ENCODE measurements around the gene CD180.

The CD180 gene

DNA sequence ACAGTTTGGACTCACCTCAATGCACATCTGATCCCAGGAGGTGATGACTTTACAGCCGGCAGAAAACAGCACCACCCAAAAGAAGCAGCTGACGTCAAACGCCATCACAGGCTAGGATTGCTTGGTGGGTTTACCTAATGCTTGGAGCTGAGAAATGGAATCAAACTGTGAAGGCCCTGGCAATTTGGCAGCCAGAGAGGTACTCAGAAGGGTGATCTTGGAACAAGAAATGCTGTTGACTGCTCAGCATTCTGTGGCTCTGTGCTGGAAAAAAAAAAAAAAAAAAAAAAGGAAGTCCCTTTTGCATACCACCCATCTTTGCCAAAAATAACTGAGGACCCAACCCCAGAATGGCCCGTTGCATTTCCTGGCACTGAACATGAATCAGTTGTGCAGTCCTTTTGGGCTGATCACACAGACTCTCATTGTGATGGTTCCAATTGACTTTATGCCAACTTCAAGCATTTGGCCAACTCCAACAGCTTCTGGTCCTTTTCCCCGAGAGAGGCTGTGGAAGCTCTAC, at the start of gene CD180:
CD180 (minus strand) TSS at position 263 of the 523 bp plus-strand sequence; CDS start at position 105, 158 bp downstream.
- DNase-seq (ENCODE audit: low read depth): no peak

DNA sequence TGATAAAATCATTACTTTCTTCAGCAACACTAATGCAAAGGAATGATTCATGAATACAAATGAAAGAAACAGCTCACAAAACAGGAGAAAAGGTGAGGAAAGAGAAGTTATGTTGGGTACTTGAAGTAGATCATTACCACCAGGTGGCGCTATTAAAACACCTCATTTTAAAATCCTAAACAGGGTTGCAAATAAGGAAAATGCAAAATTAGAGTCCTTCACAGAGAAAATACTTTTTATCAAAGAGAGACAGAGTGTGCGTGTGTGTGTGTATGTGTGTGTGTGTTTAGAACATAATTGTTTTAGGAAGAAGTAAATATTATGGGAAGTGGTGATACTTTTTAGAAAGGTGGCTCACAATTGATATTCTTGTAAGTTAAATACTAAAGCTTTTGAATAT, 49.5 kb upstream of the CD180 start:
- DNase-seq (ENCODE audit: low read depth): no peak

DNA sequence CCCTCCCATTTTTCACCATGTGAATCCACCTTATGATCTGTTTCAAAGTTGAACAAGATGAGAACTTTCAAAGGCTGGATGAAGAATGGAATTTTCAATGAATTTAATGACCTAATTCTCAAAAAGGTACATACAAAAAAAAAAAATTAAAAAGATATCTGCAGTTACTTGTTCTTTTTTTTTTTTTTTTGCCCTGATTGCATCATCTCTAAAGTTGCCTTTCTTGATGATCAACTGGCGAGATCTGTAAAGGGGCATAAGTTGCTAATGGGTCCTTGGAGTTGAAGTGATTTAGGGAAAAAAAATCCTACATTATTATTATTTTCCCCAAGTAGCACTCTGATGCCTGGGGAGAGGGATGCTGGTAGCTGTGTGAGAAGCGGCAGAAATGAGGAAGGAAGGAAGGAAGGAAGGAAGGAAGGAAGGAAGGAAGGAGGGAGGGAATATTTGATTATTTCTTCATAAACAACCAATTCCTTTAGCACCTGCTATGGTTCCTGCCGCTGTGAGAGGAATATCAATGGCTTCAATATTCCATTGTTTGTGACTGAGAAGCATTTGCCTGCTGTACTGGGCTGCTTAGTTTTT, 48.8 kb upstream of the CD180 start:
- DNase-seq (ENCODE audit: low read depth): no peak

DNA sequence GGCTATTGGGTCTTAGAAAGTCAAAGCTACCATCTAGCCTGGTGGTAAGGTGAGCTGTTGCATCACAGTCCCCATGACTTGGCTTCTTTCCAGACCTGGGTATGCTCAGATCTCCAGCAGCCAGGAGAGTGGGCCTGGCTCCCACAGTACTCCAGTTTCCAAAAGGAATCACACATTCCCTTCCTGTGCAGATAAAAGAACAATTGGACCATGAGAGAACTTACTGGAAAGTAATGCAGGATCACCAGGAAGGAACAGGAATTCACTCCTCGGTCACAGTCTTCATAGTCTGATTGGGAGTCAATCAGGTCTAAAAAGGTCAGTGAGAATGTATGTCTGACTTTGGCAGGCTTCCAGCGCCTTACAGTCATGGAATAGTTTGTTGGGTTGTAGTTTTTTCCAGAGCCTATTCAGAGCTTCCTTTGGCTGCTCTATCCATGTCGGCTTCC, 47.8 kb upstream of the CD180 start:
- DNase-seq (ENCODE audit: low read depth): no peak

DNA sequence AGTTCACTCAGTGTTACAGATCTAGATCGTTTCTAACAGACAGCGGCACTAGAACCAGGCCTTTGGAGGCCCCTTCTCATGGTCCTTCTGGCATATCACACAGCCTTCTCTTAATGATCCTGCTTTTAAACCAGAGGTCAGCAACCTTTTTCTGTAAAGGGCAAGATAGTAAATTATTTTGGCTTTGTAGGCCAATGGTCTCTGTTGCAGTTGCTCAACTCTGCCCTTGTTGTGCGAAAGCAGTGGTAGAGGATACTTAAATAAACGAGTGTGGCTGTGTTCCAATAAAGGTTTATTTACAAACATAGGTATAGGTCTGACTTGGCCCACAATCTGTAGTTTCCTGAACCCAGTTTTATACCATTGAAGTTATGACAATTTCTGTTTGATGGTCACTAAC, 47.3 kb upstream of the CD180 start:
- DNase-seq (ENCODE audit: low read depth): no peak

DNA sequence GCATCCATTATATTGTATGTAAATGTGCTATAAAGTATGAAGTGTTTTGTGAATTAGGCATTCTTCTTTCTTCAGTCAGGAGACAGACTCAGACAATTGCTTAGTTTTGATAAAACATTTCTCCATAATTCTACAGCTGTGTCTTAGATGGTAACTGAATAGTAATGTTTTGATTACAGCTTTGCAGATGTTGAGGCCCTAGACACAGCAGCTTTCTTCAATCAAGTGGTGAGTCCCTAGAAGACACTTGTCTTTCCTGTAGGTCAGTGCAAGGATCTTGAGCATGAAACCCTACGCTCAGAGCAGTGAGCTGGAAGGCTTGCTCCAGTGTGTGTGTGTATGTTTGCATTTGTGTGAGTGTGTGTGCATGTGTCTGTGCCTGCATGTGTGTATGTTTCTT, 46.8 kb upstream of the CD180 start:
- no peak for DNase-seq (ENCODE audit: low read depth)

DNA sequence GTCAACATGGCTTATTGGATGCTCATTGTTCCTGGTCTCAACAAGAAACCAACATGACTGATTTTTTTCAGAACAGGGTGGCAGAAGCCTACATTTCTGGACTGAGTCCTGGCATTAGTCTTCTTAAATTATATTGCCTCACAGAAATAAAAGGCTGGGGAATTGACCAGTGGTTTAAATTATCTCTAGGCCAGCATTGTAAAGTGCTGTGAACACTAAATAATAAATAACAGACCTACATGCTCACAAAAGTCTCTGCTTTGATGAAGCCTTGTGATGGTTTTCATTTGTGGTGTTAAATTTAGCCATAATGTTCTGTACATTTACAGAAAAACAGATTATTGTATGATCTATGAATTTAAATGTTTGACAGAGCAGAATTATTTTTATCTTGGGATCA, 44.7 kb upstream of the CD180 start:
- no peak for DNase-seq (ENCODE audit: low read depth)

DNA sequence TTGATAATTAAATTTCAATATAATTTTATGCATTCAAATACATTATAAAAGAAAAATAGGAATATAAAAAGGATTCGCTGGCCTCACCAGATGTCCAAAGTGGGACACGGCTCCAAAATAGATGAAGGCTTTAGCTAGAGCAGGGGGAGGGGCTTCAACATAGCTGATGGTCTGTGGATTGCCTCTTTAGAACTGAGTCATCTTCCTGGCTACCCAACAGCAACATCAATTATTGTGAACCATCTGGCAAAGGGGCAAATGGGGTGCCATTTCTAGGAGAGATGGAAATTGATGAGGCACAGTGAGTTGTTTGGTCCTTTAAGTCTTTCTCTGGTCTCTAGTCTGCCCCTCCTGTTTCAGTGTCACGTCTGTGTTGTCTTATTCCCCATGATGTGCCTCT, 44.2 kb upstream of the CD180 start:
- DNase-seq (ENCODE audit: low read depth): no peak

DNA sequence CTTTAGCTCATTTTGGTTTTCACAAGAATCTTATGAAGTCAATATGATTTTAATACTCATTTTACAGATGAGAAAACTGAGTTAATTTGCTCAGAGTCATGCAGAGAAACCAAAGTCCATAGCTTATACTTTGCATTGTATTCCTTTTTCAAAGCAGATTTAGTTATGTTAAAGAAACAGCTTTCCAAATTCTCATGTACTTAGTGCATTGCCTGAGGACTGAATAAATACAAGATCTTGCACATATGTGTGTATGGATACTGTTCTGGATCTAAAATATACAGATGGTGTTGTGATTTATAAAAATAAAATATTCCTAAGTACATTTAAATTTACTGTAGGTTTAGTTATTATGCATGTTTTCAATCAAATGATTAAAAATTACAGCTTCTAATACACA, 43.5 kb upstream of the CD180 start:
- DNase-seq (ENCODE audit: low read depth): no peak

DNA sequence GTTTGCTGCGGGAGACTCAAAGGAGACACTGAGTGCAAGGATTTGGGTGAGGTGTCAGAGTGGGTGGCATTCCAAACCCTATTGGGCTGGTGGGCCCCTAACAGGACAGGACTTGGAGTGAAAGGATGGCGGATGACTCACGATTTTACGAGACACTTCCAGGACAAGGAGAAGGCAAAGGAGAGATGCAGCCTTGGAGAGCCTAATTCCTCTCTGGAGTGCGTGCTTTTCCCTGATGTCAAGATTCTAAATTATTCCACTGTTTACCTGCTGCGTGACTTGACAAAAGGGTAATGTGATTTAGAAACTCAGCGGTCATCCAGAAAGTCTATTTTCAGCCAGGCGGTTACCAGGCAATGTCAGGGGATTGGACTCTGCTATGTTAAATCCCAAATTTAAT, 41.6 kb upstream of the CD180 start:
- DNase-seq (ENCODE audit: low read depth): no peak

DNA sequence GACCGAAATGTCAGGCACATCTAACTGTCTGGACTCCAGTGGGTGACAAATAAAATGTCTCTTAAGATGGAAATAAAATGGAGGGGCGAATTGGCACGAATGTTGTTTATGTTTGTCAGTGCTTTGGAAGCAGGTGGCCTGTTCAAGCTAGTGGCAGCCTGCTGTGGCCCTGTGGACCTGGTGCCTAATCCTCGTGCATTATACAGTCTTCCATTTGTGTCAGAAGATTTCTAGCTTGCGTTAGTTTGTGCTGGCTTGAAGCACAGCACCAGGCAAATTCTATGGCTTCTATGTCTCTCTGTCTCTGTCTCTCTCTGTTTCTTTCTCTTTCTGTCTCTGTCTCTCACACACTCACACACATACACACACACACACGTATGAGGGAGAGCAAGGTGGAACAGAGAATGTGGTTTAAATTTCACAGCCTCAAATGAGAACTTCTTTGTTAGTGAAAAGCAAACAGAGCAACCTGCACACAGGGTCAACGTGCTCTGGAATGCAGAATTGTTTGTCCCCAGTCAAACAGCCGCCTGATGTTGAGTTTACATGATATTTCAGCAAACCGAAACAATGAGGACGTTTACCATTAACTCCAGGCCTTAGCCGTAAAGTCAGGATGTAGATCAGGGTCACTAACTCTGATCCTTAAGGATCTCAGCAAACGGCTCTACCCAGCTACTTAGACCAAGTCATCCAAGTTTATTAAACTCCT, 39.0 kb upstream of the CD180 start:
- no peak for DNase-seq (ENCODE audit: low read depth)

DNA sequence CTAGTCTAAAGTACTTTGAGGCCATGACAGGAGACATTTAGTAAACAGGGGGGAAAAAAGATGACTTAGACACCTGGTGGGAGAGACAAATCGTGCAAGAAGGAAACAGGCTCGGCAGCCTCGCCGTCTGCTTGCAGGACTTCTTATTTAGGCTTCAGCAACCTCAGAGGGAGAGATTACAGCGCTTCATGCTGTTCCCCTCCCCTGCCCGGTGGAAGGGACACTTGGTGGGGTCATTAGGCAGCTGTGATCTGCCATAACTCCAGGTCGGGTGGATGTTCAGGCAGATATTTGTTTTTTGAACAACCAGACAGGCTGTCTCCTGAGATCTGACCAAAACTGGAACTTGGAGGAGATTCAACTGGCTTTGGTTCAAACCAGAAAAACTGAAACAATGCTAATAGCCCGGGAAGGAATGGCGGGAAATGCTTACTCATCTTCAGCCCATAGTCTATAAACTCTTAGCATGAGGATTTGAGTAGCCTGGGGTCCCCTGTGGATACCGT, 38.1 kb upstream of the CD180 start:
- no peak for DNase-seq (ENCODE audit: low read depth)

DNA sequence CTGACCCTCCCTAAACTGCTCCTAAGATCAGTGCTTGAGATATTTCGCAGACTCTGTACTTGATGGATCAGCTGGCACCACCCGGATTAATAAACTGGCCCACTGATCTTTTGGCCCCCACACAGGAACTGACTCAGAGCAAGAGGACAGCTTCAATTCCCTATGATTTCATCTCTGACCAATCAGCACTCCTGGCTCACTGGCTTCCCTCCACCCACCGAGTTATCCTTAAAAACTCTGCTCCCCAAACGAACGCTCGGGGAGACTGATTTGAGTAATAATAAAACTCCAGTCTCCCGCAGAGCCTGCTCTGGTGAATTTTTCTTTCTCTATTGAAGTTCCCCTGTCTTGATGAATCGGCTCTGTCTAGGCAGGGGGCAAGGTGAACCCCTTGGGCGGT, 36.5 kb upstream of the CD180 start:
- DNase-seq (ENCODE audit: low read depth): no peak

DNA sequence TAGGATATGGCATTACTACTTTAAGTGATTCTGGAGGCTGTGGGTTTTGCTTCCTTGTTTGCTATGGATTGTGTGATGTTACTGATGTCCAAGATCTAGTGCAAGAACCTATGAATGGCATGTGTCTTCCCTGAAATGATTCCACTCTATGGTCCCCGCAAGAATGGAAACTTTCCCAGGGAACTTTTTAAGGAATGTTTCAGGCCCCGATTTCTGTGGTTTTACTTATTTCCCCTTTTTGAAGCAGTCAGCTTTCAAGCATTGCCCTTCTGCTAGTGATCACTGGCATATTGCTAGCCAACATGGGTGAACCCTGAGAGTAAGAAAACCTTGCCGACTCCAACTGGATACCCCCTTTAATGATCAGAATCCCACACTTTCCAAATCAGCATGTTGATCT, 26.6 kb upstream of the CD180 start:
- no peak for DNase-seq (ENCODE audit: low read depth)

DNA sequence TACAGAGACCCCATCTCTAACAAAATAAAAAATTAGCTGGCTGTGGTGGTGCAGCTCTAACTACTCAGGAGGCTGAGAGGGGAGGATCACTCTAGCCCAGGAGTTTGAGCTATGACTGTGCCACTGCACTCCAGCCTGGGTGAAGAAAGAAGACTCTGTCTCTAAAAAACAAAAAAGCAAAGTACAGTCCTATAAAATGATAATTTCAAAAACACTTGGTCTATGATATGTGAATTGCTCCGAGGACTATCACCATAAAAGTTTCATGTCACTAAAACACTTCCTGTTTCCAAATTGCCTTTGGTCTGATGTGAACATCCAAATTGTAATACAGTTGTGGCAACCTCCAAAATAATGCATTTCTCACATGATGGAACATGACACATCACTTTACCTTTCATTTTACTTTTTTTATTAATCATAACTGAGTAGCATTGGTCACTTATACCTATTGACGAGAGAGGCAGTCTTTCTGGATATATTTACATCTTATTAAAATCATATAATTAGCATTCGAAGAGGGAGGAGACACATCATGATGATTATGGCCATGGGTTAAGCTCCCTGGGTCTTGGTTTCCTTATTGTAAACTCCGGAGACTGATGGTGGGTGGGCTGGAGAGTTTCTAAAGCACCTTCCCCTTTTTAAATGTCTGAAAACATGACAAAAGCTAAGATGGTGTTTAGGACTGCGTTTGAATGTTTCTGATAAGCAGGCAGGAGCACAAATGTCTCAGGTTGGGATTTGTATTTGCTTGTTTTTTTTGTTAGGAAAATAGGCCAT, 25.8 kb upstream of the CD180 start:
- no peak for DNase-seq (ENCODE audit: low read depth)

DNA sequence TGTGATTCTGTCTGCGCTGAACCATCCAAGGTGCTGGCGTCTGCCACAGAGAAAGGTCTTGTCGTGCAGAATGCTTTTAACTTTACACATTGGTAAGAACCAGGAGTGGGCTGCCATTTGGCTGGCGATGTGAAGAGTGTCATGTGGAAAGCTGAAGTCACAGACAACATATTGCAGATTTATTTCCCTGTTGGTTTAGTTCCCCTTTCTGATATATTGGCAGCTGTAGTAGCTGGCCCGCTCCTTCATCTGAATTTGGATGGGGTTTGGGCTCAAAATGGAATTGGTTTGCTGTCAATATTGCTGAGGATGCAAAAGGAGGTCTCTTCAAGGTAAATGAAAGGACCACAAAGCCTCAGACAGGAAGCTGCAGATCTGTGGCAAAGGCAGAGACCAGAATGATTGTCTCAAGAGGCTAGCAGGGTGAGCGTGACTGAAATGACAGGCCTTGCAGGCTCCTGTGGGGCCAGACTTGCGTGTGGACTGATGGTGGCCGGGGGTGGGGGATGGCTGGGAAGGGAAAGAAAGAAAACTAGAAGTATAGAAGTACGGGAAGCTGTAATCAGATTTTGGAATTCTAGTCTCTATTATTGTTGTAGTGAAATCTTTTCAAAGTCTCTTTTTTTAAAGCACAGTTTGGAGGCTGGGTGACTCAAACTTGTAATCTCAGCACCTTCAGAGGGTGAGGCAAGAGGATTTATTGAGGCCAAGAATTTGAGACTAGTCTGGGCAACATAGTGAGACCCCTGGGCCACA, 25.1 kb upstream of the CD180 start:
- DNase-seq (ENCODE audit: low read depth): no peak

DNA sequence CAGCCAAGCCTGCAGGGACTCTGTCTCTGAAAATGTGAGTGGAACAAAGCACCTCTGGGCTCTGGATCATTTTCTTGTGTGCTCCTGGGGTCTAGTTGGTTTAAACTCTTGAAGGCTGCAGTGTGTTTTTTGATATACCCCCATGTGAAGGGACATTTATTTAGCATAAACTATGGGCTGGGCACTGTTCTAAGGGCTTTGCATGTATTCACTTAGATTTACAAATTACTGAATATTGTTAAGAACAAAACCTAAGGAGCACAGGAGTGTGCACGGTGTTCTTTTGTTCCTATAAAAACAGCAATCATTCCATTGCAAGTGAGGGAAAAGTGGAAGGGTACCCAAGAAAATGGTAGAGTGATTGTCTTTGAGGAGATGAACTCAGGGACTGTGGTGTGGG, 20.0 kb upstream of the CD180 start:
- no peak for DNase-seq (ENCODE audit: low read depth)

DNA sequence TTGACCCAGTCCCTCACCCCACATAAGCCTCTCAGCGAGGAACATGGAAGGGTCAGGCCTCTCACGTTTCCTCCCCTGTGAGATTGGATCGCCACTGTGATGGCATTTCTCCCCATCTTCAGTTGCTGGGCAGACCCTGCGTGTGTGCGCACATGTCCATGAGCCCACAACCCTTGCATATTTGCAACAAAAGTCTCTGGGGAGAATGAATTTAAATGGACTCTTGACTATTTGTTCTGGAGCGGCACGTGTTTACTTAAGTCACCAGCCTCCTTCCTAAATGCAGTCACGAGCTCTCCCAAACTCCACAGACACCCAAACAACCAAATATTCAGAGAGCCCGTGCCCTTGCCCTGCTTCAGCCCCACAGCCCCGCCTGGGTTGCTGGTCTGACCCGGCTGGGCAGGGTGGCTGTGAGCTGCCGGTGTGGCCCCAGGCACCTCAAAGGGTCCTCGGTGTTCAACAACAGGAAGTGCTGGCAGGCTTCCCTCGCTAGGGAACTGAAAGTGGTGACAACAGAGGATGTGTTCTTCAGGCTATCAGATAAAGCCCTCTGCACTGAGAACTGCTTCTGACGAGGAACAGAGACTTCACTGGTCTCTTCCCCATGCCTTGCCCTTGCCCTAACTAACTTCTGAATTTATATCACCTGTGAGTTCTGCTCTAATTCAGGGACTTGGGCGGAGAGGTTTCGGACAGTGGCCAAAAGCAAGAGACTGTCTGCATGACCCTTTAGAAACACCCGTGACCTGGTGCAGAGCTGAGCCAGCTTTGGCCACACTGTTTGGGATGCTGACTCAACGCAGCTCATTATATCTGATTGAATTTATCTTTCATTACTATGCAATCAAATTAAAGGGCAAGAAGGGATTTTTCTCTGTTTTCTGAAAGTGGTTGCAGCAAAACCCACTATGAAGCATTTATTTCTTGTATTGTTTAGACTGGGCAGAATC, 19.2 kb upstream of the CD180 start:
- DNase-seq (ENCODE audit: low read depth): peak; percentile 42

DNA sequence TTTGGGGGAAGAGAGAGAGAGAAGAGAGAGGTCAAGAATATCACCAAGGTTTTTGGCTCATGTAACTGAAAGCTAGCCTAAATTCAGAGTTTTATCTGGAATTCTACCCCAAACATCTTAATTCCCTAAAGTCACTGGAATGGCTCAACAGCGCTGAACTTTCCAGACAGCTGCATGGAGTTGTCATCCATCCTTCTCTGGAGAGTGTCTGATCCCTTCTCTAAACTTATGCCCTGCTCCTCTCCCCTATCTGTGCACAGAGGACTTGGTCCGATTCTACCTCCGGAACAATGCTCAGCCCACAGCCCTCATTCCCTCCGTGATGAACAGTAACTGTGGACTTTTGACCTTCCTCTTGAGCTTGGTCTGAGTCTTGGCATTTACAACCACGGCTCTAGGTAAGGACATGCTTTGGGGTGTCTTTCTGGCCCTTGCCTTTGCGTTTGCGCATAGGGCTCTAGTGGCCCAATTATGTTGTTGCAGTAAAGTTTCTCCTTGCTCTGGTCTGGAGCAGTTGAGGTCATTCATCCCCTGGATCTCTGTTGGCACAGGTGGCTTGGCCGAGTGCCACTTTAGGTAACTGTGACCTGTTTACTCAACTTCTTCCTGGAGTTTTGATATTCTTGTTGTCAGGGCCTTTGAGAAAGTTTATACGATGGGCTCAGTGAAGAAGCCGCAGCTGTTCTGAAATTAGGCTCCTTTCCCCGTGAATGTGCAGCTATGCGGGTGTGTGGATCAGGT, 18.3 kb upstream of the CD180 start:
- no peak for DNase-seq (ENCODE audit: low read depth)

DNA sequence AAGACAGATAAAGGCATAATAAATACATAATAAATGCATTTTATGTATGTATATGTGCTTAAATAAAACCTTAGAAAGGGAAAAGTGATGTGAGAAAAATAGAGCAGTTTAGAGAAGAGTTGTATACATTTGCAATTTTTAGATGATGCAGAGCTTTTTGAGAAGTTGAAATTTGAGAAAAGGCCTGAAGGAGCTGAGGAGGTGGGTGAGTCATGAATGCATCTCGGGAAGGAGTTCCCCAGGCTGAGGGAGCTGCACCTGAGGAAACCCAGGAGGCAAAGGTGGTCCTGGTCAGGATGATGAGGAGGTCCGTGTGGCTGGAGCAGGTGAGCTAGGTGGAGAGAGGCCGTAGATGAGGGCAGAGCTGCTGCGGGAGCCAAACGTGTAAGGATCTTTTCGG, 17.4 kb upstream of the CD180 start:
- no peak for DNase-seq (ENCODE audit: low read depth)
